Muscle of leg (tissue), 11 donors: ENCODE data around the gene SOX10. TPM values are rescaled to one million over a fixed set of nuclear protein-coding genes. Genes with fewer than 3 reads are reported as not detected.

Source experiments
- DNase-seq: peaks from one replicate; pipeline ENCODE4 v3.0.0; 2013
- H3K27ac ChIP-seq: one replicate; pipeline ENCODE4 v1.5.1; 2013; ENCODE audit warnings: mild to moderate bottlenecking, low read length, control low read depth
- H3K27me3 ChIP-seq: one replicate; pipeline ENCODE4 v1.6.1; 2013; ENCODE audit warnings: low read length; ENCODE audit not compliant: control insufficient read depth, insufficient read depth
- H3K36me3 ChIP-seq: one replicate; pipeline ENCODE4 v1.6.1; 2013; ENCODE audit warnings: low read length; ENCODE audit not compliant: control insufficient read depth, insufficient read depth
- H3K4me1 ChIP-seq: one replicate; pipeline ENCODE4 v1.6.1; 2013; ENCODE audit warnings: low read length; ENCODE audit not compliant: control insufficient read depth, insufficient read depth
- H3K4me3 ChIP-seq: one replicate; pipeline ENCODE4 v1.5.1; 2013; ENCODE audit warnings: low read length, control low read depth
- H3K9me3 ChIP-seq: replicated peaks from 2 replicates; pipeline ENCODE4 v1.6.1; 2013; ENCODE audit warnings: low read depth, low read length; ENCODE audit not compliant: control insufficient read depth
- WGBS: methylation state at CpG from one replicate; pipeline ENCODE4 v1.1.5; 2013; ENCODE audit warnings: missing lambda C conversion rate; ENCODE audit not compliant: insufficient coverage; 5-methylcytosine and 5-hydroxymethylcytosine counted together
- polyA plus RNA-seq, 8 donors: library from polyadenylated mRNA; unstranded; fragments of 120-200 nt; gene quantifications; one replicate each; pipeline versions ENCODE4 v1.2.1 to v1.2.3, GENCODE V29; 2013; ENCODE audit warnings: inconsistent platforms in 1 of 8, low replicate concordance in 1 of 8; ENCODE audit not compliant: insufficient read length in 8 of 8, insufficient read depth in 1 of 8
- total RNA-seq: library from RNA; stranded (reverse); fragments of 120-200 nt; gene quantifications from one replicate; pipeline ENCODE4 v1.2.4, GENCODE V29; 2013

The SOX10 gene
- total and polyA plus RNA-seq, 9 donors: 2.2 to 19.8 (median 8.1) TPM

DNA sequence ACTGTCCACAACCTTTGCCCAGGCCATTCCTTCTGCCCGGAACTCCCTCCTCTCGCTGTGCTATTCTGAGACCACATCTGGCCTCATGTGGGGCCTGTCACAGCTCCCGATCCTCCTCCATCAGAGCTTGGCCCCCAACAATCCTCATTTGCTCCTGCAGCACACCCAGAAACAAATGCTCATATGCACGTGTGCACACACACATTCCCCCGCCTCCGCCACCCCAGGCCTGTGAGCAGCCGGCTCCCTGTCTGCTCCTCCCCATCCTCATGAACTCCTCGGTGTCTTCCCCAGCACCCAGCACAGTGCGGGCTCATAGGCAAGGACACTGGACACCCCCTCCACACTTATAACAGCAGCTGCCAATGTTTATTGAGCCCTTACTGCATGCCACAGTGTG is 43.1 kb upstream of the SOX10 start:
- H3K4me3 ChIP-seq: no peak overlapping the region
- H3K4me1 ChIP-seq: peaks cover 45% of the 10 kb centered on the region
- peak; percentile 52 for DNase-seq
- H3K36me3 ChIP-seq: no peaks in the 10 kb centered on the region
- 52% methylated on average over 8 of the region's 9 CpGs for WGBS
- no peak overlapping the region for H3K27ac ChIP-seq
- no peaks in the 10 kb centered on the region for H3K9me3 ChIP-seq
- peaks cover 4% of the 10 kb centered on the region for H3K27me3 ChIP-seq

DNA sequence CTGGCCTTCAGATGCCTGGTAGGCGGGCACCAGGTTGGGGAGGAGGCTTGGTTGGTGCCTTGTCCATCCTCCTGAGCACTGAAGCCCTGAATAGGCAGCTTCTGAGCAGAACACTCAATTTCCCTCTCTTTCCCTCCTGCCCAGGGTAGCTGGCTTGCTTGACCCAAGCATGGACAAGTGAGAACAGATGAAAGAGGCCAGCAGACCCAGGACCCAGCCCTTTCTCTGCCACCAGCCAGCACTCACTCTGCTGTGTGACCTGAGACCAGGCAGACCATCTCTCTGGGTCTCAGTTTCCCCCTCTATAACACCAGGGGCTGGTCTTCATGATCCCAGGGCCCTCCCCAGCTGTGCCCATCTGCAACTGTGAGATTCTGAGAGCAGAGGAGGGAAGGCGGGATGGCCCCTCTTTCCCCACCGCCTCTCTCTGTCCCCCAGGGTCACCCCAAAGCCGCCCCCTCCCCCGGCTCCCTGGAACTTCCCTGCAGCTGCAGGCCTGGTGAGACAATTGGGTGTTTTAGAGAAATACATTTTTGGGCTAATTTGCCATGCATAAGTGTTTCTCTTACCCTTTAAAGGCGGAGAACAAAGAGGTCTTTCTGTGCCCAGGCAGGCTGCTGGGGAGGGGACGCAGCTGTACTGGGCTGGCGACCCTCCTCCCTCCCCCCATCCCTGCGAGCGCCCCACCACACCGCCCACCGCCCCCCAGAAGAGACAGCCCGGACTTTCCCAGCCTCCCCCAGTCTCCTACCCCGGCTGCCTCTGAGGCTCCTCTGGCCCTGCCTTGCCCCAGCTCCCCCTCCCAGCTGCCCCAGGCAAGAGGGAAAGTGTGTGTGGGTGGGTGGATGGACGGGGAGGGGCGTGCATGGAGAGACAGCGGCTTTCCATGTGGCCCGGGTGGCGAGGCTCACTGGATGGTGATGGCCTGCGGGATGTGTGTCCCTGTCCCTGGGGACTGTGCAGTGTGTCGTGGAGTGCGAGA is 42.1 kb upstream of the SOX10 start:
- Histone ChIP-seq H3K4me1 (peaks cover 47% of the 10 kb centered on the region), H3K27ac (peak overlapping the region; percentile 6), H3K9me3 (no peaks in the 10 kb centered on the region), H3K27me3 (peaks cover 4% of the 10 kb centered on the region), H3K4me3 (no peak overlapping the region), H3K36me3 (no peaks in the 10 kb centered on the region)
- WGBS: 52% methylated on average over 8 of the region's 22 CpGs
- no peak for DNase-seq

DNA sequence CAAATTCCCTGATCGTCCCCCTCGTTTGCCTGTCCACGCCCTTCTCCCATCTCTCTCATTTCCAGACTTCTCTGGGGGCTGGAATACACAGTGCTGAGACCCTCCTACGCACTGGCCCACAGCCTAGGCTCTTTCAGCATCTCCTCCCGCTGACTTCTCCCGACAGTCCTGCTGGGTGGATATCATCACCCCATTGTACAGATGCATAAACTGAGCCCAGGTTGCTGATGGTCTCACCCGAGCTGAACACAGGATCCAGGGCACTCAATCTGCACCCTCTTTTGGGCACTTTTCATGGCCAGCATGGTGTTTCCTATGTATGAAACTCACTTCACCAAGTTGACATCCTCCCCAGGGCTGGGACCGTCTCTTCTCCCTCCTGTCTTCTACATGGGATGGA is 41.2 kb upstream of the SOX10 start:
- Histone ChIP-seq H3K9me3 (no peaks in the 10 kb centered on the region), H3K4me3 (no peak overlapping the region), H3K36me3 (no peaks in the 10 kb centered on the region), H3K27ac (no peak overlapping the region), H3K4me1 (peaks cover 51% of the 10 kb centered on the region), H3K27me3 (peaks cover 4% of the 10 kb centered on the region)
- DNase-seq: no peak
- 74% methylated on average over 7 of the region's 8 CpGs for WGBS

DNA sequence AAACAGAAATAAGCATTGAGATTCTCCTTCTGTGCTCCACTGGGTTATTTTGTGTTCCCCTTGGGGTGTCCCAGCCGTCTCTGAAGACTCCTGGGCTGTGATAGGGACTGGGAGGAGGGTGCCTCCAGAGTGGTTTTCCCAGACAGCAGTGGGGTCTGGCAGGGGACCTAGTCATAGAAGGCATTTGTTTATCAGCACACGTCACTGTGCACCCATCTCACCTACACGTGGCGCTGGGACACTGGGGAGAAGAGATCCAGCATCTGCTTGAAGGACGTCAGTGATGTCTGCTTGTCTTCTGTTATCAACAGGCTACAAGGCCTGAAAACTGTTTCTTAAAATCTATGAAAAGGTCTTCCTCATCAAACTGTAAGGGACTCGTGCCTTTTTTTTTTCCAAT is 38.7 kb upstream of the SOX10 start:
- WGBS: 83% methylated on average over 3 of the region's 6 CpGs

DNA sequence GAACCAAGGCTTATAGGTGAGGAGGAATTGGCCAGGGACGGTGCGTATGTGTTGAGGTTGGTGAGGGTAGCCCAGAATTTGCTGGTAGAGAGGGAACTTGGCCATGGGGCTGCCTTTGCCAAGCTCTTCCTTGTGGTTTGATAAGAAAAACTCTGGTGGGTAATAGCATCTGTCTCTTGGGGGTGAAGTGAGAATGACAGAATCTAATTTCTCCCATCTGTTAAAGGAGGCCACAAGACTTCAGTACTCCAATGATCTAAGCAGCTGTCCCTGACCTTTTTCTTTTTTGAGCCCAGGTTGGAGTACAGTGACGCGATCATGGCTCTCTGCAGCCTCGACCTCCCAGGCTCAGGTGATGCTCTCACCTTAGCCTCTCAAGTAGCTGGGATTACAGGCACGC is 36.9 kb upstream of the SOX10 start:
- peaks cover 36% of the 10 kb centered on the region for H3K4me1 ChIP-seq
- DNase-seq: no peak
- no peak overlapping the region for H3K4me3 ChIP-seq
- H3K36me3 ChIP-seq: no peaks in the 10 kb centered on the region
- H3K9me3 ChIP-seq: no peaks in the 10 kb centered on the region
- WGBS: 72% methylated on average over 5 of the region's 6 CpGs
- H3K27ac ChIP-seq: no peak overlapping the region
- H3K27me3 ChIP-seq: peaks cover 1% of the 10 kb centered on the region

More for the DNA sequence above, 38.7 kb upstream of the SOX10 start:
- H3K9me3 ChIP-seq: no peaks in the 10 kb centered on the region
- peaks cover 4% of the 10 kb centered on the region for H3K27me3 ChIP-seq
- DNase-seq: no peak
- no peaks in the 10 kb centered on the region for H3K36me3 ChIP-seq
- H3K4me3 ChIP-seq: no peak overlapping the region
- no peak overlapping the region for H3K27ac ChIP-seq
- peaks cover 38% of the 10 kb centered on the region for H3K4me1 ChIP-seq

DNA sequence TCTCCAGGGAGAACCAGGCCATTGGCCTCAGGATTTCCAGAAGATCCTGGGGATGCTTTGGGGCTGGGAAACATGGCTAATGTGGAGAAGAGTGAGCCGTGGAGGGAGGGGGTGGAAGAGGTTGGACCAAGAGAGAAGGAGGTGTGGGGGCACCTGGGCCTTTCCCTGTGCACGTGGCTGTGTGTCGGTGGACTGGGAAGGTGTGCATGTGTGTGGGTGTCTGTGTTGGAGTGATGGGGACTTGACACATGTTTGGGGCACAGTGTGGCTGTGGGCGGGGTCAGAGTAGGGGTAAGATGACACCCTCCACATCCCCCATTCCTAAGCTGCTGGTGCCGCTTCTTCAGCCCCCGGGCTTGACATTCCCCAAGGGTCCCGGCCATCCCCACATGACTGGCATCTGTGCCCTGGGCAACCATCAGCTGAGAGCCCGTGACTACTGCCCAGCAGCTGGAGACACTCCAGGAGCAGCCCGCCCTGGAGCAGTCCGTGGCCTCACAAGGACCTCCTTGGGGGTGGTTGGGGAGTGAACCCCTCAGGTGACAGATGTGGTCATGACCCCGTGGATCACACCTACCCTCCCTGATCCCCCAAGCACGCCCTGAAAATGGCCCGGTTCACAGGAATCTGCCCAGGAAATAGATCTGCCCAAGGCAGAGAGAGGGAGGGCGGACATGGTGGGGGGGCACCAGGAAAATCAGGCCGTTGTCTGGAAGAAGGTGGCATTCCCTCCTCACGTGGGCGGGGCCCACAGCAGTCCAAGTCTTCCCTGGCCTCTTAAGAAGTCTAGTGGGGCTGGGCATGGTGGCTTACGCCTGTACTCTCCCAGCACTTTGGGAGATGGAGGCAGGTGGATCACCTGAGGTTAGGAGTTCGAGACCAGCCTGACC is 34.8 kb upstream of the SOX10 start:
- Histone ChIP-seq H3K27me3 (no peaks in the 10 kb centered on the region), H3K9me3 (no peaks in the 10 kb centered on the region), H3K4me1 (peaks cover 33% of the 10 kb centered on the region), H3K36me3 (no peaks in the 10 kb centered on the region), H3K27ac (no peak overlapping the region), H3K4me3 (no peak overlapping the region)
- no peak for DNase-seq
- 73% methylated on average over 6 of the region's 19 CpGs for WGBS

DNA sequence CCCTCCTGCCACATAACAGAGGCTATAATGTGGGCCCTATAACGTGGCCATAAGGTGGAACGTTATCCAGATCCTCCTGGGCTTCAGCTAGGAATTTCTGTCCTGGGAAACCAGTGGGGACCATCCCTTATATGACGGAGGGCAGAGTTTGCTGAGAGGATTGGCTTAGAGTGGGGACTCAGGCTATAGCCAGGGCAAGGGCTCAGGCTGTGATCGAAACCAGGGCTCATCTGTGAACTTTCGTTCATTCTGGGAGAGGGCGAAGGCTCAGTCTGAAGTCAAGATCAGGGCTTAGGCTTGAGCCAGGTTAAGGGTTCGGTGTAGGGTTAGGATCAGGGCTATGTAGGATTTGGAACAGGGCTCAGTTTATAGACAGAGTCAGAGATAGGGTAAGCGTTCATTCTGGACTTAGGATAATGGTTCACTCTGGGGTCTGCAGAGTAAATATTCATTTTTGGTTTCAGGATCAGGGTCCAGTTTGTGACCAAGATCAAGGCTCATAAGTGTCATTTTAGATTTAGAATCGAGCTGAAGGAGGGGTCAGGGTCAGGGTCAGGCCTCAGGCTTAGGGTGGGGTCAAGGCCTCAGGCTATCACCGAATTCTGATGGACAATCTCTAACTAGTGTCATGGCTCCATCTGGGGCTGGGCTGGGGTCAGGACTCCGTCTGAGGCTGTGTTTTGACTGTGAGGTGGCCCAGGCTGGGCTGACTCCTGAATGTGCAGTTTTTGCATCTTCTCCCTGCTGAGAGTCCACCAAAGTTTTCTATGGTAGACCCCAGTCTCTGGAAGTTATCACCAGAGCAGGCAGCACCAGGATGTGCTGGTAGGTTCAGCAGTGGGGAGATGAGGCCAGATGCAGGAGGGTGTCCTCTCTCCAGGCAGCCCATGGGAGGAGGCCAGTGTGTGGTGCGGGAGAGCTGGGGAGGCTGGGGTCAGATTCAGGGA is 33.9 kb upstream of the SOX10 start:
- H3K27ac ChIP-seq: peak overlapping the region; percentile 2
- H3K36me3 ChIP-seq: no peaks in the 10 kb centered on the region
- H3K4me1 ChIP-seq: peaks cover 33% of the 10 kb centered on the region
- 80% methylated on average over 11 of the region's 12 CpGs for WGBS
- H3K4me3 ChIP-seq: no peak overlapping the region
- no peaks in the 10 kb centered on the region for H3K27me3 ChIP-seq
- H3K9me3 ChIP-seq: no peaks in the 10 kb centered on the region
- DNase-seq: no peak

- WGBS: 49% methylated on average over 6 of the region's 7 CpGs
- DNase-seq: peak; percentile 87
- peak overlapping the region; percentile 50 for H3K27ac ChIP-seq
Observed at GRCh38 chr22:38017272-38017920, 33.0 kb upstream of the SOX10 start.

More at GRCh38 chr22:38017272-38017920, 33.0 kb upstream of the SOX10 start:
- no peaks in the 10 kb centered on the region for H3K36me3 ChIP-seq
- H3K27me3 ChIP-seq: no peaks in the 10 kb centered on the region
- no peaks in the 10 kb centered on the region for H3K9me3 ChIP-seq
- peaks cover 33% of the 10 kb centered on the region for H3K4me1 ChIP-seq
- H3K4me3 ChIP-seq: no peak overlapping the region
